Upper lobe of right lung (tissue), 1 donor: ENCODE data around the gene CDIP1. TPM values are rescaled to one million over a fixed set of nuclear protein-coding genes. Genes with fewer than 3 reads are reported as not detected.

ENCODE experiments used
- ATAC-seq: fragments of 200-7000 bp; cut with Tn5 transposase; one replicate; pipeline ENCODE4 v1.9.1; 2020; ENCODE audit warnings: mild to moderate bottlenecking, moderate library complexity
- DNase-seq: peaks from one replicate; pipeline ENCODE4 v3.0.0-alpha.2; 2020
- H3K27ac ChIP-seq: fragments of 200-600 bp; one replicate; pipeline ENCODE4 v1.8.0; 2022
- H3K27me3 ChIP-seq: fragments of 200-600 bp; one replicate; pipeline ENCODE4 v1.8.0; 2022; ENCODE audit warnings: mild to moderate bottlenecking
- H3K36me3 ChIP-seq: fragments of 200-600 bp; one replicate; pipeline ENCODE4 v1.8.0; 2022
- H3K4me1 ChIP-seq: fragments of 200-600 bp; one replicate; pipeline ENCODE4 v1.8.0; 2022
- H3K4me3 ChIP-seq: fragments of 200-600 bp; one replicate; pipeline ENCODE4 v1.8.0; 2022; ENCODE audit warnings: mild to moderate bottlenecking
- H3K9me3 ChIP-seq: fragments of 200-600 bp; one replicate; pipeline ENCODE4 v1.8.0; 2022
- CTCF ChIP-seq: fragments of 200-600 bp; IDR thresholded peaks from one replicate; pipeline ENCODE4 v1.8.0; 2022; ENCODE audit warnings: antibody characterized with exemption
- intact Hi-C: fragments of 100-400 bp; cut with DNase I; formaldehyde crosslinking; loops from one replicate; pipeline ENCODE4 v1.11.0; 2022
- total RNA-seq: library from RNA; stranded (reverse); fragmentation: NEBNext Ultra II Directional; extraction: Animal tissue kit (Norgen Biotek cat#: 25700); gene quantifications from one replicate; pipeline ENCODE4 v1.2.1, GENCODE V29; 2021
- donor health status: DM: no; HTN: yes; CAD: no; lungs with severe emphysema.

CDIP1 gene
- total RNA-seq, 1 donor from 2014 or later, result 23.8 TPM

- no peaks in the 10 kb centered on the region for H3K4me1 ChIP-seq
- TF ChIP-seq CTCF, result no peak
Measured at GRCh38 chr16:4524571-4524970, 14.0 kb downstream of the CDIP1 start.

GRCh38 chr16:4523686-4524085 lies 14.9 kb downstream of the CDIP1 start:
- DNase-seq, result no peak
- intact Hi-C loops, result loop anchor here (10.0 kb wide), 1 partner anchor 51 kb away; no protein-coding TSS in a partner anchor
- Histone ChIP-seq H3K36me3 (no peaks in the 10 kb centered on the region), H3K9me3 (no peaks in the 10 kb centered on the region), H3K27me3 (no peaks in the 10 kb centered on the region), H3K27ac (no peak overlapping the region), H3K4me1 (no peaks in the 10 kb centered on the region), H3K4me3 (no peak overlapping the region)
- no peak for TF ChIP-seq CTCF
- ATAC-seq, result no peak

More at GRCh38 chr16:4524571-4524970, 14.0 kb downstream of the CDIP1 start:
- no peak for DNase-seq
- intact Hi-C loops, result loop anchor here (10.0 kb wide), 1 partner anchor 50 kb away; no protein-coding TSS in a partner anchor
- Histone ChIP-seq H3K9me3 (no peaks in the 10 kb centered on the region), H3K36me3 (no peaks in the 10 kb centered on the region), H3K4me3 (no peak overlapping the region), H3K27ac (no peak overlapping the region), H3K27me3 (no peaks in the 10 kb centered on the region)
- ATAC-seq, result no peak

GRCh38 chr16:4522051-4522581 lies 16.5 kb downstream of the CDIP1 start:
- no peak overlapping the region for H3K4me3 ChIP-seq
- no peak for TF ChIP-seq CTCF
- H3K27ac ChIP-seq, result no peak overlapping the region
- no peaks in the 10 kb centered on the region for H3K4me1 ChIP-seq
- no peaks in the 10 kb centered on the region for H3K9me3 ChIP-seq
- no peak for DNase-seq
- intact Hi-C loops, result loop anchor here (10.0 kb wide), 1 partner anchor 53 kb away; no protein-coding TSS in a partner anchor
- H3K27me3 ChIP-seq, result no peaks in the 10 kb centered on the region
- H3K36me3 ChIP-seq, result no peaks in the 10 kb centered on the region
- ATAC-seq, result no peak

GRCh38 chr16:4520913-4521312 lies 17.7 kb downstream of the CDIP1 start:
- Histone ChIP-seq H3K9me3 (no peaks in the 10 kb centered on the region), H3K36me3 (no peaks in the 10 kb centered on the region), H3K27ac (no peak overlapping the region), H3K27me3 (no peaks in the 10 kb centered on the region), H3K4me3 (no peak overlapping the region), H3K4me1 (peaks cover 9% of the 10 kb centered on the region)
- TF ChIP-seq CTCF, result no peak
- ATAC-seq (no peak), DNase-seq (no peak)
- intact Hi-C loops, result loop anchor here (10.0 kb wide), 1 partner anchor 54 kb away; no protein-coding TSS in a partner anchor

GRCh38 chr16:4519274-4520058 lies 19.1 kb downstream of the CDIP1 start:
- Histone ChIP-seq H3K4me1 (peaks cover 21% of the 10 kb centered on the region), H3K4me3 (no peak overlapping the region), H3K36me3 (no peaks in the 10 kb centered on the region), H3K27me3 (no peaks in the 10 kb centered on the region), H3K27ac (no peak overlapping the region), H3K9me3 (no peaks in the 10 kb centered on the region)
- DNase-seq, result no peak
- no peak for ATAC-seq
- intact Hi-C loops, result loop anchor here (10.0 kb wide), 1 partner anchor 55 kb away; no protein-coding TSS in a partner anchor
- TF ChIP-seq CTCF, result no peak
